HEK293 (cell line): ENCODE data around the gene C1QTNF9B.

ENCODE experiments used
- AEBP2 ChIP-seq: fragments of 450-650 bp; formaldehyde crosslinking; IDR thresholded peaks from 2 replicates; pipeline ENCODE4 v1.5.1; 2016; ENCODE audit warnings: missing biosample characterization, missing genetic modification characterization, borderline replicate concordance
- CTCF ChIP-seq: fragments of 450-650 bp; formaldehyde crosslinking; IDR thresholded peaks from 2 replicates; pipeline ENCODE4 v1.5.1; 2016; ENCODE audit warnings: missing biosample characterization, missing genetic modification characterization
- GLI2 ChIP-seq: fragments of 450-650 bp; formaldehyde crosslinking; IDR thresholded peaks from 2 replicates; pipeline ENCODE4; 2017; ENCODE audit warnings: missing biosample characterization, missing genetic modification characterization, low read depth, borderline replicate concordance
- HOXC10 ChIP-seq: sonication (generic); formaldehyde crosslinking; IDR thresholded peaks from 2 replicates; pipeline ENCODE4 v1.8.1; 2023; ENCODE audit warnings: mild to moderate bottlenecking, missing genetic modification reagents
- HOXD13 ChIP-seq: sonication (generic); formaldehyde crosslinking; IDR thresholded peaks from 2 replicates; pipeline ENCODE4 v1.8.0; 2022; ENCODE audit warnings: missing genetic modification reagents, borderline replicate concordance
- KLF9 ChIP-seq: fragments of 450-650 bp; formaldehyde crosslinking; IDR thresholded peaks from 2 replicates; pipeline ENCODE4 v1.5.1; 2016; ENCODE audit warnings: missing biosample characterization, missing genetic modification characterization, low read depth
- RBAK ChIP-seq: fragments of 450-650 bp; formaldehyde crosslinking; IDR thresholded peaks from 2 replicates; pipeline ENCODE4 v1.5.1; 2016; ENCODE audit warnings: missing biosample characterization, missing genetic modification characterization
- SCRT2 ChIP-seq: fragments of 450-650 bp; formaldehyde crosslinking; IDR thresholded peaks from 2 replicates; pipeline ENCODE4 v1.5.1; 2016; ENCODE audit warnings: missing biosample characterization, missing genetic modification characterization
- SP7 ChIP-seq: fragments of 450-650 bp; formaldehyde crosslinking; IDR thresholded peaks from 2 replicates; pipeline ENCODE4 v1.5.1; 2016; ENCODE audit warnings: missing biosample characterization, missing genetic modification characterization
- ZBTB20 ChIP-seq: fragments of 450-650 bp; formaldehyde crosslinking; IDR thresholded peaks from 2 replicates; pipeline ENCODE4 v1.5.1; 2016; ENCODE audit warnings: missing biosample characterization, missing genetic modification characterization
- ZBTB7A ChIP-seq: fragments of 450-650 bp; formaldehyde crosslinking; IDR thresholded peaks from 2 replicates; pipeline ENCODE4 v1.5.1; 2016; ENCODE audit warnings: low read depth, missing biosample characterization, missing genetic modification characterization
- ZFP69B ChIP-seq: fragments of 450-650 bp; formaldehyde crosslinking; IDR thresholded peaks from 2 replicates; pipeline ENCODE4 v1.5.1; 2016; ENCODE audit warnings: missing biosample characterization, missing genetic modification characterization
- ZNF138 ChIP-seq: fragments of 450-650 bp; formaldehyde crosslinking; IDR thresholded peaks from 2 replicates; pipeline ENCODE4 v1.5.1; 2016; ENCODE audit warnings: missing biosample characterization, missing genetic modification characterization, borderline replicate concordance
- ZNF174 ChIP-seq: fragments of 450-650 bp; formaldehyde crosslinking; IDR thresholded peaks from 2 replicates; pipeline ENCODE4 v1.5.0; 2017; ENCODE audit warnings: missing biosample characterization, mild to moderate bottlenecking, missing genetic modification characterization
- ZNF202 ChIP-seq: fragments of 450-650 bp; formaldehyde crosslinking; IDR thresholded peaks from 2 replicates; pipeline ENCODE4 v1.5.1; 2016; ENCODE audit warnings: missing biosample characterization, missing genetic modification characterization, borderline replicate concordance
- ZNF26 ChIP-seq: fragments of 450-650 bp; formaldehyde crosslinking; IDR thresholded peaks from 2 replicates; pipeline ENCODE4 v1.5.1; 2016; ENCODE audit warnings: missing biosample characterization, missing genetic modification characterization
- ZNF280C ChIP-seq: fragments of 450-650 bp; formaldehyde crosslinking; IDR thresholded peaks from 2 replicates; pipeline ENCODE4 v1.5.1; 2016; ENCODE audit warnings: missing biosample characterization, missing genetic modification characterization
- ZNF292 ChIP-seq: fragments of 450-650 bp; formaldehyde crosslinking; IDR thresholded peaks from 2 replicates; pipeline ENCODE4 v1.5.1; 2016; ENCODE audit warnings: low read depth, missing biosample characterization, missing genetic modification characterization, borderline replicate concordance
- ZNF302 ChIP-seq: fragments of 450-650 bp; formaldehyde crosslinking; IDR thresholded peaks from 2 replicates; pipeline ENCODE4 v1.5.1; 2016; ENCODE audit warnings: missing biosample characterization, missing genetic modification characterization, low read depth
- ZNF341 ChIP-seq: fragments of 450-650 bp; formaldehyde crosslinking; IDR thresholded peaks from 2 replicates; pipeline ENCODE4; 2016; ENCODE audit warnings: low read depth, missing biosample characterization, missing genetic modification characterization
- ZNF350 ChIP-seq: fragments of 450-650 bp; formaldehyde crosslinking; IDR thresholded peaks from 2 replicates; pipeline ENCODE4 v1.5.0; 2017; ENCODE audit warnings: missing biosample characterization, mild to moderate bottlenecking, missing genetic modification characterization
- ZNF354C ChIP-seq: fragments of 450-650 bp; formaldehyde crosslinking; IDR thresholded peaks from 2 replicates; pipeline ENCODE4 v1.5.1; 2016; ENCODE audit warnings: missing biosample characterization, missing genetic modification characterization, low read depth, borderline replicate concordance
- ZNF404 ChIP-seq: fragments of 450-650 bp; formaldehyde crosslinking; IDR thresholded peaks from 2 replicates; pipeline ENCODE4 v1.5.1; 2017; ENCODE audit warnings: missing biosample characterization, missing genetic modification characterization
- ZNF423 ChIP-seq: fragments of 450-650 bp; formaldehyde crosslinking; IDR thresholded peaks from 2 replicates; pipeline ENCODE4 v1.5.1; 2016; ENCODE audit warnings: missing biosample characterization, missing genetic modification characterization
- ZNF48 ChIP-seq: fragments of 450-650 bp; formaldehyde crosslinking; IDR thresholded peaks from 2 replicates; pipeline ENCODE4 v1.5.1; 2016; ENCODE audit warnings: missing biosample characterization, missing genetic modification characterization
- ZNF544 ChIP-seq: fragments of 450-650 bp; formaldehyde crosslinking; IDR thresholded peaks from 2 replicates; pipeline ENCODE4 v1.5.0; 2017; ENCODE audit warnings: missing biosample characterization, missing genetic modification characterization
- ZNF560 ChIP-seq: fragments of 450-650 bp; formaldehyde crosslinking; IDR thresholded peaks from 2 replicates; pipeline ENCODE4 v1.5.1; 2017; ENCODE audit warnings: missing biosample characterization, missing genetic modification characterization, borderline replicate concordance
- ZNF596 ChIP-seq: fragments of 450-650 bp; IDR thresholded peaks from 2 replicates; pipeline ENCODE4 v1.5.0; 2018; ENCODE audit warnings: missing biosample characterization, mild to moderate bottlenecking, missing genetic modification characterization, moderate library complexity
- ZNF626 ChIP-seq: fragments of 450-650 bp; sonication (Bioruptor Pico); formaldehyde crosslinking; IDR thresholded peaks from 2 replicates; pipeline ENCODE4 v1.5.1; 2018; ENCODE audit warnings: missing biosample characterization, missing genetic modification characterization, inconsistent platforms
- ZNF629 ChIP-seq: fragments of 450-650 bp; formaldehyde crosslinking; IDR thresholded peaks from 2 replicates; pipeline ENCODE4 v1.5.1; 2017; ENCODE audit warnings: missing biosample characterization, missing genetic modification characterization
- ZNF654 ChIP-seq: fragments of 450-650 bp; formaldehyde crosslinking; IDR thresholded peaks from 2 replicates; pipeline ENCODE4 v1.5.1; 2016; ENCODE audit warnings: low read depth, missing biosample characterization, missing genetic modification characterization
- ZNF658 ChIP-seq: fragments of 450-650 bp; formaldehyde crosslinking; IDR thresholded peaks from 2 replicates; pipeline ENCODE4; 2016; ENCODE audit warnings: missing biosample characterization, missing genetic modification characterization
- ZNF670 ChIP-seq: fragments of 450-650 bp; formaldehyde crosslinking; IDR thresholded peaks from 2 replicates; pipeline ENCODE4 v1.5.1; 2016; ENCODE audit warnings: missing biosample characterization, missing genetic modification characterization, low read depth
- ZNF785 ChIP-seq: fragments of 450-650 bp; formaldehyde crosslinking; IDR thresholded peaks from 2 replicates; pipeline ENCODE4 v1.5.1; 2016; ENCODE audit warnings: missing biosample characterization, missing genetic modification characterization

Gene C1QTNF9B

GRCh38 chr13:23888658-23889614 is 8.4 kb downstream of the C1QTNF9B start, which contains the start of gene MIPEP (continued):
- no peak for TF ChIP-seq ZNF26 (tag by site-specific recombination)
- no peak for TF ChIP-seq HOXD13
- TF ChIP-seq ZNF292 (tag by site-specific recombination): no peak
- TF ChIP-seq ZNF626 (tag by site-specific recombination): no peak
- peak; percentile 89 for TF ChIP-seq ZBTB20
- TF ChIP-seq ZNF560 (tag by site-specific recombination): no peak
- TF ChIP-seq SCRT2 (tag by site-specific recombination): no peak
- no peak for TF ChIP-seq ZNF654 (tag by site-specific recombination)
- TF ChIP-seq ZFP69B (tag by site-specific recombination): 0 out of 2 replicates have a peak, but pooled peaks have one; percentile 43
- TF ChIP-seq ZNF670 (tag by site-specific recombination): no peak
- no peak for TF ChIP-seq ZNF596
- TF ChIP-seq ZNF658 (tag by site-specific recombination): no peak
- TF ChIP-seq ZBTB7A (tag by site-specific recombination): no peak
- no peak for TF ChIP-seq ZNF544
- no peak for TF ChIP-seq ZNF354C (tag by site-specific recombination)
- no peak for TF ChIP-seq ZNF404 (tag by site-specific recombination)
- no peak for TF ChIP-seq ZNF785 (tag by site-specific recombination)
- no peak for TF ChIP-seq ZNF202 (tag by site-specific recombination)
- no peak for TF ChIP-seq ZNF423 (tag by site-specific recombination)
- TF ChIP-seq ZNF350 (tag by site-specific recombination): no peak
- no peak for TF ChIP-seq AEBP2 (tag by site-specific recombination)
- no peak for TF ChIP-seq ZNF341 (tag by site-specific recombination)
- no peak for TF ChIP-seq RBAK (tag by site-specific recombination)
- TF ChIP-seq KLF9 (tag by site-specific recombination): no peak; the same call in 1 of the 2 replicates
- no peak for TF ChIP-seq ZNF280C (tag by site-specific recombination)
- TF ChIP-seq SP7 (tag by site-specific recombination): peak; percentile 61; the same call in 1 of the 2 replicates
- no peak for TF ChIP-seq HOXC10 (CRISPR knock-in tag)
- no peak for TF ChIP-seq GLI2 (tag by site-specific recombination)
- peak; percentile 92 for TF ChIP-seq CTCF (tag by site-specific recombination)
- no peak for TF ChIP-seq ZNF174
- TF ChIP-seq ZNF629: peak; percentile 54; the same call in 1 of the 2 replicates
- no peak for TF ChIP-seq ZNF302 (tag by site-specific recombination)
- no peak for TF ChIP-seq ZNF48 (tag by site-specific recombination)
- TF ChIP-seq ZNF138 (tag by site-specific recombination): no peak
